Keratinocyte (primary cell): ENCODE results near the gene PRR7. TPM values are rescaled to one million over a fixed set of nuclear protein-coding genes. Genes with fewer than 3 reads are reported as not detected.
A peak's percentile ranks its signal among the peaks of the same experiment; 100 is the strongest.

Experiments
- DNase-seq: peaks from one replicate; pipeline ENCODE4 v3.0.0-alpha.2; 2011; ENCODE audit warnings: low read depth, missing footprints, low spot score
- FAIRE-seq: peaks from 2 replicates; lab custom pipeline; 2011; peaks lifted over from hg19 to GRCh38; lab: Jason Lieb, UNC
- H2AFZ ChIP-seq: 2 replicates; pipeline ENCODE4 v1.6.0; 2012; ENCODE audit warnings: low read length, control low read depth, inconsistent platforms; ENCODE audit not compliant: control insufficient read depth
- H3K27ac ChIP-seq: 2 replicates; pipeline ENCODE4 v1.5.1; 2011; ENCODE audit warnings: low read length; ENCODE audit not compliant: control insufficient read depth, insufficient read depth
- H3K27me3 ChIP-seq: 3 replicates; pipeline ENCODE4 v1.6.0; 2011; ENCODE audit warnings: low read length; ENCODE audit not compliant: control insufficient read depth, insufficient read depth; ENCODE audit errors: extremely low read depth
- H3K36me3 ChIP-seq, 2 experiments: 2 replicates in 1 of 2; 3 replicates in 1 of 2; pipeline ENCODE4 v1.5.1; 2011; ENCODE audit warnings: low read length in 2 of 2, mild to moderate bottlenecking in 1 of 2; ENCODE audit not compliant: control insufficient read depth in 2 of 2, insufficient read depth in 2 of 2; ENCODE audit errors: extremely low read depth in 1 of 2
- H3K4me1 ChIP-seq: 3 replicates; pipeline ENCODE4 v1.5.1; 2011; ENCODE audit warnings: low read length; ENCODE audit not compliant: control insufficient read depth, insufficient read depth; ENCODE audit errors: extremely low read depth
- H3K4me2 ChIP-seq: 3 replicates; pipeline ENCODE4 v1.6.0; 2011; ENCODE audit warnings: low read depth, low read length; ENCODE audit not compliant: control insufficient read depth, insufficient read depth; ENCODE audit errors: extremely low read depth
- H3K4me3 ChIP-seq, 3 experiments: fragments of 200-600 bp in 1 of 3; sonication (generic) in 1 of 3; 2 replicates in 2 of 3; 3 replicates in 1 of 3; pipeline ENCODE4 v1.5.1; 2011 to 2016; ENCODE audit warnings: low read length in 3 of 3, mild to moderate bottlenecking in 3 of 3, control low read depth in 2 of 3, inconsistent platforms in 1 of 3, low read depth in 1 of 3, mixed read lengths in 1 of 3, mixed run types in 1 of 3, moderate library complexity in 1 of 3; ENCODE audit not compliant: control insufficient read depth in 2 of 3, insufficient read depth in 2 of 3; ENCODE audit errors: extremely low read depth in 1 of 3
- H3K79me2 ChIP-seq: 2 replicates; pipeline ENCODE4 v1.6.0; 2012; ENCODE audit warnings: low read length; ENCODE audit not compliant: control insufficient read depth, insufficient read depth
- H3K9ac ChIP-seq: 3 replicates; pipeline ENCODE4 v1.6.0; 2011; ENCODE audit warnings: low read length; ENCODE audit not compliant: control insufficient read depth, insufficient read depth; ENCODE audit errors: extremely low read depth
- H3K9me1 ChIP-seq: 3 replicates; pipeline ENCODE4 v1.6.0; 2011; ENCODE audit warnings: low read length; ENCODE audit not compliant: control insufficient read depth, insufficient read depth; ENCODE audit errors: extremely low read depth
- H3K9me3 ChIP-seq: 2 replicates; pipeline ENCODE4 v1.5.1; 2012; ENCODE audit warnings: low read depth, low read length; ENCODE audit not compliant: control insufficient read depth
- H4K20me1 ChIP-seq: 3 replicates; pipeline ENCODE4 v1.6.0; 2011; ENCODE audit warnings: low read length; ENCODE audit not compliant: control insufficient read depth, insufficient read depth; ENCODE audit errors: extremely low read depth
- EZH2 ChIP-seq: IDR thresholded peaks from one replicate; pipeline ENCODE4 v1.6.1; 2012; ENCODE audit warnings: inconsistent platforms, mild to moderate bottlenecking, low read length, moderate library complexity
- dilution Hi-C: fragments of 300-500 bp; cut with MboI; formaldehyde crosslinking; loops from one replicate; pipeline ENCODE4 v1.7.0; 2020; ENCODE audit warnings: low sequenced_read_pairs; ENCODE audit not compliant: extremely low pct_ligation_motif_present
- polyA plus RNA-seq, 5 experiments: library from polyadenylated mRNA; depleted of rRNA in 3 of 5; stranded (reverse) in 3 of 5; stranded (forward) in 1 of 5; unstranded in 1 of 5; fragments of >200 nt; gene quantifications; 1 replicate in 1 of 5; 2 replicates in 3 of 5; 3 replicates in 1 of 5; pipeline versions ENCODE4 v1.2.1 to v1.2.3, GENCODE V29; 2011 to 2012; ENCODE audit warnings: missing spikeins in 2 of 5, low read depth in 1 of 5, low replicate concordance in 1 of 5
- TF ChIP-seq, protein P1 (sequence below), 3 experiments: IDR thresholded peaks in 1 of 3; conservative IDR thresholded peaks in 1 of 3; optimal IDR thresholded peaks in 1 of 3; 2 replicates in 2 of 3; 3 replicates in 1 of 3; pipeline versions ENCODE3 to v1.5.1; 2011; ENCODE audit warnings: low read length in 3 of 3, mild to moderate bottlenecking in 3 of 3, moderate library complexity in 2 of 3, control low read depth in 1 of 3, inconsistent platforms in 1 of 3; ENCODE audit not compliant: insufficient read depth in 2 of 3; ENCODE audit errors: extremely low read depth in 1 of 3

PRR7 gene
- polyA plus RNA-seq, 1 donor (not counting 4 experiments of a cell fraction or from before 2014, with no cell fraction given) = 1.1 TPM

DNA sequence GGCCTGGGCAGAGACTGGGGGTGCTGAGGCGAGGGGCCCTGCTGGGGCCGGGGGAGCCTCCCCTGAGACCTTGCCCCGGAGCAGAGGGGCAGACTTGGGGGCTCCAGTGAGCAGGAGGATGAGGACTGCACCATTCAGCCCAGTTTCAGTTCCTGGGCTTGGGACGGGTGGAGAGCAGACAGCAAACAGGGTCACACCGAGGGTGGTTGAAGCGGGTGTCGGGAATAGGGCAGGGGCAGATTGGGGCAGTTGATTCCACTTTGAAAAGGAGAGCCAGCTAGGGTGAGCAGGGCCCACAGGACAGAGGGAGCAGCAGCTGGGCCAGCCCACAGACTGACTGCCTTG lies 15.7 kb upstream of the PRR7 start:
- Histone ChIP-seq H3K27ac (peak overlapping the region; percentile 15), H3K79me2 (peaks cover 33% of the 10 kb centered on the region), H3K27me3 (no peaks in the 10 kb centered on the region), H3K9ac (peak overlapping the region; percentile 60), H2AFZ (no peak overlapping the region), H3K4me2 (peak overlapping the region; percentile 56), H3K4me3 (no peak overlapping the region), H4K20me1 (no peaks in the 10 kb centered on the region), H3K4me1 (peaks cover 67% of the 10 kb centered on the region), H3K9me3 (no peaks in the 10 kb centered on the region), H3K9me1 (no peaks in the 10 kb centered on the region), H3K36me3 (peaks cover 21 to 47% of the 10 kb centered on the region in 2 experiments)
- dilution Hi-C loops = no loop called here
- TF ChIP-seq EZH2 = no peak
- TF ChIP-seq, protein P1, sequence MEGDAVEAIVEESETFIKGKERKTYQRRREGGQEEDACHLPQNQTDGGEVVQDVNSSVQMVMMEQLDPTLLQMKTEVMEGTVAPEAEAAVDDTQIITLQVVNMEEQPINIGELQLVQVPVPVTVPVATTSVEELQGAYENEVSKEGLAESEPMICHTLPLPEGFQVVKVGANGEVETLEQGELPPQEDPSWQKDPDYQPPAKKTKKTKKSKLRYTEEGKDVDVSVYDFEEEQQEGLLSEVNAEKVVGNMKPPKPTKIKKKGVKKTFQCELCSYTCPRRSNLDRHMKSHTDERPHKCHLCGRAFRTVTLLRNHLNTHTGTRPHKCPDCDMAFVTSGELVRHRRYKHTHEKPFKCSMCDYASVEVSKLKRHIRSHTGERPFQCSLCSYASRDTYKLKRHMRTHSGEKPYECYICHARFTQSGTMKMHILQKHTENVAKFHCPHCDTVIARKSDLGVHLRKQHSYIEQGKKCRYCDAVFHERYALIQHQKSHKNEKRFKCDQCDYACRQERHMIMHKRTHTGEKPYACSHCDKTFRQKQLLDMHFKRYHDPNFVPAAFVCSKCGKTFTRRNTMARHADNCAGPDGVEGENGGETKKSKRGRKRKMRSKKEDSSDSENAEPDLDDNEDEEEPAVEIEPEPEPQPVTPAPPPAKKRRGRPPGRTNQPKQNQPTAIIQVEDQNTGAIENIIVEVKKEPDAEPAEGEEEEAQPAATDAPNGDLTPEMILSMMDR (optimal IDR thresholded peaks at IDR 0.05 in 1 of 3, IDR thresholded peaks at IDR 0.05 in 1 of 3, conservative IDR thresholded peaks at IDR 0.05 in 1 of 3; ENCODE audit: extremely low read depth in 1 of 3, insufficient read depth in 2 of 3, low read length in 3 of 3) = no peak
- no peak for FAIRE-seq
- DNase-seq = no peak

DNA sequence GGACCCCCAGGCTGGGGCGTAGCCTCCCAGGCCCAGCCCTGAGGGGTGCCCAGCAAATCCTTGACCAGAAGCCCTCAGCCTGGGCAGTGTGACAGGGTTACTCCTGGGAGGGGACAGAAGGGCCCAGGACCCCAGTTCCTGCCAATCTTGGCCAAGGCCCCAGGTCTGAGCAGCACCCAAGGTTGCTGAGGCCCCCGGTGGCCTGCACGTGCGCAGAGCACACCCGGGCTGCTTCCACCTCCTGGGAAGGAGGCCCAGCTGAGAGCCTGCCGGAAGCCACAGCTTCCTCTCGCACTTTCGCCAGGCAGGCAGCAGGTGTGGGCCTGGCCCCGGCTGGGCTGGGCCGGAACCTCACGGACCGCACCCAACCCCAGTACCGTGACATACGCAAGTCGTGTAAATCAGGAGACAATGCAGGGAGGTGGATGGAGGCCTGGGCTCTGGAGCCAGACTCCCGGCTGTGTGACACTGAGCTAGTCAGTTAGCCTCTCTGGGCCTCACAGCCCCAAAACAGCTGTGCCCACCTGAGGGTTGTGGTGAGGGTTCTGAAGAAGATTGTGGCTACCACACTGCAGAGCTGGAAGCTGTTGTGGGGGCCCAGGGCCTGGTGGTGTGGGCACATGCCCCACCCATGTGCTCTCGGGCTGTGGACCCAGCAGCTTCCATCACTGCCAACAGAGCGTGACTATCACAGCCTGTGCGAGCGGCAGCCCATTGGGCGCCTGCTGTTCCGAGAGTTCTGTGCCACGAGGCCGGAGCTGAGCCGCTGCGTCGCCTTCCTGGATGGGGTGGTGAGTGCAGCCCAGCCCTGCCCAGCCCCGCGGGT lies 15.1 kb upstream of the PRR7 start:
- Histone ChIP-seq H3K27ac (peak overlapping the region; percentile 15), H3K79me2 (peaks cover 33% of the 10 kb centered on the region), H3K27me3 (no peaks in the 10 kb centered on the region), H3K4me2 (peak overlapping the region; percentile 56), H3K9ac (peak overlapping the region; percentile 60), H3K4me1 (peaks cover 67% of the 10 kb centered on the region), H3K9me1 (no peaks in the 10 kb centered on the region), H3K9me3 (no peaks in the 10 kb centered on the region), H3K36me3 (peaks cover 22 to 47% of the 10 kb centered on the region in 2 experiments), H4K20me1 (no peaks in the 10 kb centered on the region), H3K4me3 (no peak overlapping the region), H2AFZ (no peak overlapping the region)
- no peak for TF ChIP-seq EZH2
- TF ChIP-seq, protein P1 (optimal IDR thresholded peaks at IDR 0.05 in 1 of 3, IDR thresholded peaks at IDR 0.05 in 1 of 3, conservative IDR thresholded peaks at IDR 0.05 in 1 of 3; ENCODE audit: extremely low read depth in 1 of 3, insufficient read depth in 2 of 3, low read length in 3 of 3) = no peak
- dilution Hi-C loops = no loop called here
- no peak for FAIRE-seq
- no peak for DNase-seq
